Endothelial cell (in vitro differentiated cells): Measurements from ENCODE around the gene OR2W1. TPM values are rescaled to one million over a fixed set of nuclear protein-coding genes. Genes with fewer than 3 reads are reported as not detected.

Source experiments
- DNase-seq: peaks from one replicate; pipeline ENCODE4 v3.0.0; 2021; ENCODE audit warnings: low spot score
- H3K27ac Mint-ChIP-seq: one replicate; pipeline ENCODE4 v1.8.0; 2021; ENCODE audit warnings: mixed read lengths, inconsistent platforms; ENCODE audit not compliant: unreplicated experiment
- H3K27me3 Mint-ChIP-seq: one replicate; pipeline ENCODE4 v1.8.0; 2021; ENCODE audit warnings: mild to moderate bottlenecking, moderate library complexity, mixed read lengths, inconsistent platforms; ENCODE audit not compliant: unreplicated experiment
- H3K36me3 Mint-ChIP-seq: one replicate; pipeline ENCODE4 v1.8.0; 2021; ENCODE audit warnings: mild to moderate bottlenecking, low read depth, mixed read lengths, inconsistent platforms; ENCODE audit not compliant: unreplicated experiment
- H3K4me1 Mint-ChIP-seq: one replicate; pipeline ENCODE4 v1.8.0; 2021; ENCODE audit warnings: mild to moderate bottlenecking, mixed read lengths, inconsistent platforms; ENCODE audit not compliant: unreplicated experiment
- H3K4me3 Mint-ChIP-seq: one replicate; pipeline ENCODE4 v1.8.0; 2021; ENCODE audit warnings: mild to moderate bottlenecking, mixed read lengths, inconsistent platforms; ENCODE audit not compliant: unreplicated experiment
- H3K9me3 Mint-ChIP-seq: one replicate; pipeline ENCODE4 v1.8.0; 2021; ENCODE audit warnings: mixed read lengths, inconsistent platforms; ENCODE audit not compliant: unreplicated experiment
- CTCF ChIP-seq: fragments of 200-600 bp; sonication (generic); IDR thresholded peaks from one replicate; pipeline ENCODE4 v1.5.0; 2021; ENCODE audit warnings: antibody characterized with exemption; ENCODE audit not compliant: unreplicated experiment
- total RNA-seq: library from RNA; stranded (reverse); fragmentation: NEBNext Ultra II Directional; extraction: Animal tissue kit (Norgen Biotek cat#: 25700); gene quantifications from one replicate; pipeline ENCODE4 v1.2.1, GENCODE V29; 2021; ENCODE audit not compliant: unreplicated experiment

OR2W1 gene
- total RNA-seq, 1 donor from 2014 or later, result not detected

GRCh38 chr6:29028821-29029220 is 16.2 kb downstream of the OR2W1 start:
- Mint-ChIP-seq H3K27ac (no peak overlapping the region), H3K4me1 (no peaks in the 10 kb centered on the region), H3K27me3 (no peaks in the 10 kb centered on the region), H3K36me3 (no peaks in the 10 kb centered on the region), H3K9me3 (no peaks in the 10 kb centered on the region), H3K4me3 (no peak overlapping the region)
- TF ChIP-seq CTCF, result no peak
- no peak for DNase-seq

- DNase-seq, result no peak
- Mint-ChIP-seq H3K4me1 (no peaks in the 10 kb centered on the region), H3K4me3 (no peak overlapping the region), H3K27ac (no peak overlapping the region), H3K9me3 (no peaks in the 10 kb centered on the region), H3K36me3 (no peaks in the 10 kb centered on the region), H3K27me3 (no peaks in the 10 kb centered on the region)
- TF ChIP-seq CTCF, result no peak
These were observed 18.9 kb downstream of the OR2W1 start for GRCh38 chr6:29025927-29026585.

GRCh38 chr6:29021434-29021833 is 23.5 kb downstream of the OR2W1 start:
- H3K27ac Mint-ChIP-seq, result no peak overlapping the region
- no peak overlapping the region for H3K4me3 Mint-ChIP-seq
- H3K27me3 Mint-ChIP-seq, result no peaks in the 10 kb centered on the region
- no peaks in the 10 kb centered on the region for H3K9me3 Mint-ChIP-seq
- no peak for TF ChIP-seq CTCF
- H3K36me3 Mint-ChIP-seq, result no peaks in the 10 kb centered on the region
- no peaks in the 10 kb centered on the region for H3K4me1 Mint-ChIP-seq
- no peak for DNase-seq

- H3K36me3 Mint-ChIP-seq, result no peaks in the 10 kb centered on the region
- H3K4me3 Mint-ChIP-seq, result no peak overlapping the region
- H3K9me3 Mint-ChIP-seq, result no peaks in the 10 kb centered on the region
- no peak overlapping the region for H3K27ac Mint-ChIP-seq
- no peak for TF ChIP-seq CTCF
- no peaks in the 10 kb centered on the region for H3K27me3 Mint-ChIP-seq
- H3K4me1 Mint-ChIP-seq, result peaks cover 4% of the 10 kb centered on the region
- DNase-seq, result no peak
These were observed 25.3 kb downstream of the OR2W1 start for GRCh38 chr6:29019629-29020028.

- no peak for TF ChIP-seq CTCF
- no peak for DNase-seq
- H3K27me3 Mint-ChIP-seq, result no peaks in the 10 kb centered on the region
- H3K36me3 Mint-ChIP-seq, result no peaks in the 10 kb centered on the region
- no peaks in the 10 kb centered on the region for H3K9me3 Mint-ChIP-seq
- H3K4me1 Mint-ChIP-seq, result peaks cover 4% of the 10 kb centered on the region
- peak overlapping the region; percentile 95 for H3K4me3 Mint-ChIP-seq
- no peak overlapping the region for H3K27ac Mint-ChIP-seq
These were observed 27.6 kb downstream of the OR2W1 start for GRCh38 chr6:29017428-29017802.
